Mesothelial cell of epicardium (in vitro differentiated cells): ENCODE results near the gene ANKRD45. TPM values are rescaled to one million over a fixed set of nuclear protein-coding genes. Genes with fewer than 3 reads are reported as not detected.

Source experiments
- DNase-seq, 2 experiments: peaks; one replicate each; pipeline ENCODE4 v3.0.0; 2021; ENCODE audit warnings: low spot score in 2 of 2; ENCODE audit not compliant: unreplicated experiment in 2 of 2
- H3K27ac Mint-ChIP-seq: 2 replicates; pipeline ENCODE4 v1.8.0; 2021; ENCODE audit warnings: mixed read lengths
- H3K27me3 Mint-ChIP-seq: 2 replicates; pipeline ENCODE4 v1.8.0; 2021; ENCODE audit warnings: low read depth, mixed read lengths
- H3K36me3 Mint-ChIP-seq: 2 replicates; pipeline ENCODE4 v1.8.0; 2021; ENCODE audit warnings: mixed read lengths
- H3K4me1 Mint-ChIP-seq: 2 replicates; pipeline ENCODE4 v1.8.0; 2021; ENCODE audit warnings: mixed read lengths
- H3K4me3 Mint-ChIP-seq: 2 replicates; pipeline ENCODE4 v1.8.0; 2021; ENCODE audit warnings: mild to moderate bottlenecking, moderate library complexity, mixed read lengths
- H3K9me3 Mint-ChIP-seq: 2 replicates; pipeline ENCODE4 v1.8.0; 2021; ENCODE audit warnings: mixed read lengths
- total RNA-seq: library from RNA; stranded (reverse); gene quantifications from 3 replicates; pipeline ENCODE4 v1.2.1, GENCODE V29; 2021
- TF ChIP-seq, protein P1 (sequence below): fragments of 200-600 bp; sonication (generic); IDR thresholded peaks from one replicate; pipeline ENCODE4 v1.5.0; 2021; ENCODE audit warnings: antibody characterized with exemption; ENCODE audit not compliant: unreplicated experiment

ANKRD45 gene
- total RNA-seq, 1 donor from 2014 or later = 0.60 TPM

DNA sequence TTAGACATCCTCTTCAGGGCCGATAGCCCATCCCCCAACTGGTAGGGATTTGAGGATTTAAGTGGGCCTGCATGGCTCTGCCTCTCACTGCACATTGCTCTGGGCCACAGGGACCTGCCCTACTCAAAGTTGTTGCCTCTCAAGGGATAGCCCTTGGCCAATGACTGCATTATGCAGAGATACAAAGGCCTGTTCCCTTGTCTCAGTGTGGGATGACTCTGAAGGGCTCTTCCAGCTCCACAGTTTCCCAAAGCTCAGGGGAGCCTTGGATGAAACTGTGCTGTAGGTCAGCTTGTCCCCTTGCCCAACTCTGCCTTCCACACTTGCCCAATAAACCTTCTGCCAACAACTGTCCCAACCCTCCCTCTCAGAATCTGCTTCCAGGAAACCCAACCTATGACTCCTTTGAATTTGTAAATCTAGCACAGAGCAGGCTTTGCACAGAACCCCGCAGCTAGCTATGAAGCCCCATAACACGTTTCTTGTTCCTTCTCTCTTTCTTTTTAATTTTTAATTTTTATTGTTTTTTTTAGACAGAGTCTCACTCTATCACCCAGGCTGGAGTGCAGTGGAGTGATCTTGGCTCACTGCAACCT, 109.3 kb downstream of the ANKRD45 start:
- TF ChIP-seq, protein P1, sequence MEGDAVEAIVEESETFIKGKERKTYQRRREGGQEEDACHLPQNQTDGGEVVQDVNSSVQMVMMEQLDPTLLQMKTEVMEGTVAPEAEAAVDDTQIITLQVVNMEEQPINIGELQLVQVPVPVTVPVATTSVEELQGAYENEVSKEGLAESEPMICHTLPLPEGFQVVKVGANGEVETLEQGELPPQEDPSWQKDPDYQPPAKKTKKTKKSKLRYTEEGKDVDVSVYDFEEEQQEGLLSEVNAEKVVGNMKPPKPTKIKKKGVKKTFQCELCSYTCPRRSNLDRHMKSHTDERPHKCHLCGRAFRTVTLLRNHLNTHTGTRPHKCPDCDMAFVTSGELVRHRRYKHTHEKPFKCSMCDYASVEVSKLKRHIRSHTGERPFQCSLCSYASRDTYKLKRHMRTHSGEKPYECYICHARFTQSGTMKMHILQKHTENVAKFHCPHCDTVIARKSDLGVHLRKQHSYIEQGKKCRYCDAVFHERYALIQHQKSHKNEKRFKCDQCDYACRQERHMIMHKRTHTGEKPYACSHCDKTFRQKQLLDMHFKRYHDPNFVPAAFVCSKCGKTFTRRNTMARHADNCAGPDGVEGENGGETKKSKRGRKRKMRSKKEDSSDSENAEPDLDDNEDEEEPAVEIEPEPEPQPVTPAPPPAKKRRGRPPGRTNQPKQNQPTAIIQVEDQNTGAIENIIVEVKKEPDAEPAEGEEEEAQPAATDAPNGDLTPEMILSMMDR = no peak
- Mint-ChIP-seq H3K36me3 (no peaks in the 10 kb centered on the region), H3K27me3 (no peaks in the 10 kb centered on the region), H3K4me1 (no peaks in the 10 kb centered on the region), H3K9me3 (peaks cover 12% of the 10 kb centered on the region), H3K27ac (no peak overlapping the region), H3K4me3 (no peak overlapping the region)
- no peak for DNase-seq

Other genes with a start within 250 kb of the ANKRD45 start
- gene PRDX6, start 192.5 kb downstream of the ANKRD45 start, total RNA-seq = 194 to 211 TPM (median 211 TPM) in 3 replicates
- 0.93 to 1.2 TPM (median 1.00 TPM) in 3 replicates for gene SLC9C2, start 66.8 kb downstream of the ANKRD45 start, total RNA-seq
- not detected in 3 replicates for gene TEX50, start 34.5 kb downstream of the ANKRD45 start, total RNA-seq
- 24.0 to 26.3 TPM (median 25.1 TPM) in 3 replicates for gene KLHL20, start 45.1 kb upstream of the ANKRD45 start, total RNA-seq
- gene DARS2, start 154.8 kb upstream of the ANKRD45 start, total RNA-seq = 14.5 to 15.1 TPM (median 14.6 TPM) in 3 replicates
- gene CENPL, start 155.0 kb upstream of the ANKRD45 start, total RNA-seq = 10.1 to 12.0 TPM (median 10.7 TPM) in 3 replicates
- 631 to 658 TPM (median 655 TPM) in 3 replicates for gene GAS5, start 198.1 kb upstream of the ANKRD45 start, total RNA-seq
- gene ZBTB37, start 198.5 kb upstream of the ANKRD45 start, total RNA-seq = 16.9 to 19.3 TPM (median 17.9 TPM) in 3 replicates
- 0.22 to 0.27 TPM (median 0.23 TPM) in 3 replicates for gene SERPINC1, start 247.5 kb upstream of the ANKRD45 start, total RNA-seq